ENCODE results near the gene PDHA1. TPM values are rescaled to one million over a fixed set of nuclear protein-coding genes. Genes with fewer than 3 reads are reported as not detected.

PDHA1 gene
- 90.7 and 95.2 TPM in 2 replicates for total RNA-seq

DNA sequence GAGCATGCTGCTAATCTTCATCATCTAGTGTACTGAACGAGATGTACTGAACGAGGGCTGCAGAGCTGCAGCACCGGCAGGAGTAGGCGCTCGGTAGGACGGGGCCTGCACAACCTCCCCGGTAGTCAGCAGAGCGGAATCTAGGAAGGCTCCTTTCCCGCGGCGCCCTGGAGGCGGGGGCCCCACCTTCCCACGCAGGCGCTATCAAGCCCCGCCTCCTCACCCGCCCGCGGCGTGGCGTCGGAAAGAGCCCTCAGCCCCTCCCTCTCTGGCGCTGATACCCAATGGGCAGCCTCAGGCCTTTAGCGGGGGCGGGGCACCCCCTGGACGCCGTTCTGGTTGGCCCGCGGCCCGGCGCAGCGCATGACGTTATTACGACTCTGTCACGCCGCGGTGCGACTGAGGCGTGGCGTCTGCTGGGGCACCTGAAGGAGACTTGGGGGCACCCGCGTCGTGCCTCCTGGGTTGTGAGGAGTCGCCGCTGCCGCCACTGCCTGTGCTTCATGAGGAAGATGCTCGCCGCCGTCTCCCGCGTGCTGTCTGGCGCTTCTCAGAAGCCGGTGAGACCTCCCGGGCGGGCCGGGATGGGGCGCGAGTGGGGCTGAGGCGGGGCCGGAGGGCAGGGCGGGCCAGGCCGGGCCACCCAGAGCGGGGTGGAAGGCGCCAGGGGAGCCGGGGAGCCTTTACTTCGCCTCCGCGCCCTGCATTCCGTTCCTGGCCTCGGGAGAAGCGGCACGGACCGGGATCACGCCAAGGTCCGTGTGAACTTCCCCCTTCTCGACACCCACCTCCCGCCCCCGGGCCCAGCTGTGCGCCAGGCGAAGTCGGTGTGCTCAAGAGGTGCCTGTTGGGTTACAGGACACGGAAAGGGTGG is at the start of gene PDHA1:
TSS of gene PDHA1 (plus strand) at position 393 of the 874 bp plus-strand sequence. CDS start at position 504, 111 bp downstream.

Other genes with a start within 250 kb of the PDHA1 start
- under 0.01 TPM in 2 replicates for gene ADGRG2, start 221.5 kb upstream of the PDHA1 start, total RNA-seq
- gene MAP3K15, start 171.6 kb downstream of the PDHA1 start, total RNA-seq = 0.09 TPM in 1 of 2 replicates, not detected in the other